Kidney (tissue), 14 donors: ENCODE data around the gene FRAS1. TPM values are rescaled to one million over a fixed set of nuclear protein-coding genes. Genes with fewer than 3 reads are reported as not detected.
"Not testable (repeated sequence)": the region's sequence is repeated elsewhere in the genome, so short reads cannot be mapped to it uniquely, and the experiment has no call there.

ENCODE experiments used
- DNase-seq, 5 donors: peaks; one replicate each; pipeline ENCODE4 v3.0.0-alpha.2; 2013 to 2020
- FAIRE-seq: peaks from 2 replicates; lab custom pipeline; 2012; peaks lifted over from hg19 to GRCh38; lab: Jason Lieb, UNC
- H3K27ac ChIP-seq, 2 donors: one replicate each; pipeline ENCODE4 v1.7.0; 2013; ENCODE audit warnings: low read depth in 2 of 2, low read length in 2 of 2, inconsistent platforms in 1 of 2
- H3K27me3 ChIP-seq: one replicate; pipeline ENCODE4 v1.7.1; 2013; ENCODE audit warnings: low read length, inconsistent platforms; ENCODE audit not compliant: control insufficient read depth, insufficient read depth
- H3K36me3 ChIP-seq, 3 donors: one replicate each; pipeline versions ENCODE4 v1.7.0 to v1.7.1; 2013; ENCODE audit warnings: low read length in 3 of 3, control low read depth in 1 of 3, inconsistent platforms in 1 of 3; ENCODE audit not compliant: insufficient read depth in 3 of 3, control insufficient read depth in 2 of 3
- H3K4me1 ChIP-seq, 3 donors: one replicate each; pipeline versions ENCODE4 v1.7.0 to v1.7.1; 2013; ENCODE audit warnings: low read length in 3 of 3, inconsistent platforms in 1 of 3, low read depth in 1 of 3; ENCODE audit not compliant: control insufficient read depth in 2 of 3, insufficient read depth in 2 of 3
- H3K4me3 ChIP-seq, 3 donors: one replicate each; pipeline versions ENCODE4 v1.7.0 to v1.8.1; 2013; ENCODE audit warnings: low read length in 3 of 3, control low read depth in 1 of 3, inconsistent platforms in 1 of 3
- H3K9ac ChIP-seq, 3 donors: one replicate each; pipeline versions ENCODE4 v1.7.0 to v1.7.1; 2013; ENCODE audit warnings: low read length in 3 of 3, control low read depth in 1 of 3, inconsistent platforms in 1 of 3
- H3K9me3 ChIP-seq, 3 donors: one replicate each; pipeline versions ENCODE4 v1.7.0 to v1.7.1; 2013; ENCODE audit warnings: low read length in 3 of 3, control low read depth in 1 of 3, inconsistent platforms in 1 of 3; ENCODE audit not compliant: control insufficient read depth in 2 of 3, insufficient read depth in 1 of 3
- CTCF ChIP-seq: IDR thresholded peaks from 3 replicates; pipeline ENCODE4 v1.5.1; 2012; ENCODE audit warnings: mild to moderate bottlenecking, moderate library complexity, borderline replicate concordance; ENCODE audit not compliant: insufficient read depth; ENCODE audit errors: extremely low read depth
- intact Hi-C: fragments of 100-400 bp; cut with DNase I; formaldehyde crosslinking; loops from one replicate; pipeline ENCODE4 v1.11.1; 2022
- polyA plus RNA-seq: library from polyadenylated mRNA; stranded (reverse); fragments of 350-450 nt; fragmentation: Illumina TruSeq; extraction: RNeasy Lipid Tissue Mini Kit (QIAGEN cat#74804); gene quantifications from one replicate; pipeline ENCODE4 v1.2.3, GENCODE V29; 2014; ENCODE audit warnings: low read depth, low replicate concordance; ENCODE audit not compliant: insufficient read depth
- total RNA-seq: library from RNA; stranded (reverse); fragmentation: NEBNext Ultra II Directional; extraction: Animal tissue kit (Norgen Biotek cat#: 25700); gene quantifications from one replicate; pipeline ENCODE4 v1.2.1, GENCODE V29; 2021
- donor health status: control.
- donor health status: control.
- donor health status: control.
- donor health status: control.
- donor health status: control.
- donor health status: DM: yes; HTN: yes; CAD: no.
- donor health status: Normal renal cell carcinoma (clear cell type).

Gene FRAS1
- total and polyA plus RNA-seq, 2 donors from 2014 or later, result 6.5 to 31.5 TPM

DNA sequence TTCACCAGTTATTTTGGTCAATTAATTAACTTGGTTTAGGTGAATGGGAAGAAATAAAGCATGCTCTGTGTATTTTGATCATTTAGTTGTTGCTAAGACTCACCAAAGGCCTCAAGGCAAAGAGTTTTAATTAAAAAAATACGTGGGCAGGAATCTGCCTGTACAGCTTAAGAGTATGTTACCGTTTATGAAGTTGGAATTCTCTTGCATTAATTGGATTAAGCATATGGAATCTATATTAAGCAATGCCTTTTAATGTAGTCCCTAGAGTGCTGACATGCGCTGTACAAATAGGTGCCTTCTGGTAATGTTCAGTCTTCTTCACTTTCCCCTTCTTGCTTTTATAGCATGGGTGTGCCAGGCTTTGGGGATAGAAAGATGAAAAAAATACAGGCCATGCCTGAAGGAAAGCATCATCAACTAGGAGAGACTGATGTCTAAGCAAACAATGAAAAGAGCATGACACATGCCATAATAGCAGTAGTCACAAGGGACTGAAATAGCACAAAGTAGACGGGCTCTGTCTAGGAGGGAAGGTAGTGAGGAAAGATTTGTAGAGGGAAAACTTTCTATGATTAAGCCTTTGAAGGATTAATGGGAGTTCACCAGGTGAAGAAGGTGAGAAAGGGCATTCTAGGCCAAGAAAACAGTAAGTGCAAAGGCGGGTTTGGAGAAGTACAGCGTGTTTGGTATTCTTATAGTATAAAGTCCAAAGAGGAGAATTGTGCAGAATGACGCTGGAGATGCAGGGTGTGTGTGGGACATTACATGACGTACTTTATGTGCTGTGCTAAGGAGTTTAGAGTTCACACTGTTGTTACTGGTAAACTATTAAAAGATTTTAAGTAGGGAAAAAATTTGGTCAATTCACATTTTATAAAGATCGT lies 268.4 kb downstream of the FRAS1 start:
- intact Hi-C loops, result no loop called here

GRCh38 chr4:78328591-78328990 lies 271.5 kb downstream of the FRAS1 start:
- FAIRE-seq, H3K36me3 ChIP-seq, H3K9me3 ChIP-seq, H3K4me3 ChIP-seq, H3K27ac ChIP-seq, intact Hi-C loops, H3K9ac ChIP-seq, H3K27me3 ChIP-seq, DNase-seq: not testable (repeated sequence)
- H3K4me1 ChIP-seq, result peaks cover 0 to 16% (median 2%) of the 10 kb centered on the region in 3 donors

More for the DNA sequence above, 268.4 kb downstream of the FRAS1 start:
- DNase-seq (no peak), FAIRE-seq (no peak)
- H3K27me3 ChIP-seq, result no peaks in the 10 kb centered on the region
- no peaks in the 10 kb centered on the region for H3K9me3 ChIP-seq
- no peak for TF ChIP-seq CTCF
- no peaks in the 10 kb centered on the region for H3K36me3 ChIP-seq
- H3K9ac ChIP-seq, result no peak overlapping the region
- peak overlapping the region; percentile 20 to 76 for H3K27ac ChIP-seq
- no peak overlapping the region for H3K4me3 ChIP-seq
- peaks cover 0 to 12% (median 0%) of the 10 kb centered on the region in 3 donors for H3K4me1 ChIP-seq

- H3K9ac ChIP-seq, result no peak overlapping the region
- no peaks in the 10 kb centered on the region for H3K9me3 ChIP-seq
- FAIRE-seq, result no peak
- intact Hi-C loops, result no loop called here
- H3K36me3 ChIP-seq, result no peaks in the 10 kb centered on the region
- TF ChIP-seq CTCF, result no peak
- DNase-seq, result no peak
- no peak overlapping the region for H3K27ac ChIP-seq
- H3K4me1 ChIP-seq, result peaks cover 0 to 5% (median 2%) of the 10 kb centered on the region in 3 donors
- H3K4me3 ChIP-seq, result no peak overlapping the region
- no peaks in the 10 kb centered on the region for H3K27me3 ChIP-seq
Measured at GRCh38 chr4:78331186-78331585, 274.1 kb downstream of the FRAS1 start.

DNA sequence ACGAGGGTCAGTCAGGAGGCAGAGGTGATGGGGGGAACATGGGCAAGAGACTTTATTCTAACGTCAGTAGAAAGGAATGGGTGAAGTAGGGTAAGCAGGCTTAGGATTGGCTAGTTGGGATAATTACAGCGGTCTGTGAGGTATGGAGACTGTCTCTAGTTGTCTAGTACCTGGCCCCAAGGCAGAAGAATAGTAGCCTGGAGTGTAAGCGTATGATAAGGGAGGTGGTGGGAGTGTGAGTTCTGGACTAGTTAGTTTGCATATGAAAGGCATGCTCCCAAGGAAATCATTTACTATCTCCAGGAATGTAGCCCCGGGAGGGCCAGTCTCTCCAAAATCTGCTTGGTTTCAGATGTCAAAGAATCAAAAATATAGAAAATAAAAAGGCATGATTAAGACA lies 274.8 kb downstream of the FRAS1 start:
- no peak for TF ChIP-seq CTCF
- Histone ChIP-seq H3K4me1 (peaks cover 0 to 7% (median 5%) of the 10 kb centered on the region in 3 donors), H3K9me3 (no peaks in the 10 kb centered on the region), H3K27me3 (no peaks in the 10 kb centered on the region), H3K9ac (no peak overlapping the region), H3K27ac (no peak overlapping the region), H3K36me3 (no peaks in the 10 kb centered on the region), H3K4me3 (no peak overlapping the region)
- intact Hi-C loops, result no loop called here
- FAIRE-seq (no peak), DNase-seq (no peak)
